GM12864 (cell line): ENCODE data around the gene ATR.

ENCODE experiments used
- DNase-seq: peaks from one replicate; pipeline ENCODE4 v3.0.0-alpha.2; 2011; ENCODE audit warnings: low read depth
- H3K4me3 ChIP-seq: 2 replicates; pipeline ENCODE4 v1.5.1; 2011; ENCODE audit warnings: mild to moderate bottlenecking, low read depth, low read length, control low read depth
- TF ChIP-seq, protein P1 (sequence below): IDR thresholded peaks from 2 replicates; pipeline ENCODE4 v1.5.1; 2011; ENCODE audit warnings: low read depth, mild to moderate bottlenecking, moderate library complexity, low read length, control low read depth, inconsistent platforms; ENCODE audit errors: missing control alignments

The ATR gene

GRCh38 chr3:142618917-142619461 is 40.5 kb upstream of the ATR start:
- TF ChIP-seq, protein P1, sequence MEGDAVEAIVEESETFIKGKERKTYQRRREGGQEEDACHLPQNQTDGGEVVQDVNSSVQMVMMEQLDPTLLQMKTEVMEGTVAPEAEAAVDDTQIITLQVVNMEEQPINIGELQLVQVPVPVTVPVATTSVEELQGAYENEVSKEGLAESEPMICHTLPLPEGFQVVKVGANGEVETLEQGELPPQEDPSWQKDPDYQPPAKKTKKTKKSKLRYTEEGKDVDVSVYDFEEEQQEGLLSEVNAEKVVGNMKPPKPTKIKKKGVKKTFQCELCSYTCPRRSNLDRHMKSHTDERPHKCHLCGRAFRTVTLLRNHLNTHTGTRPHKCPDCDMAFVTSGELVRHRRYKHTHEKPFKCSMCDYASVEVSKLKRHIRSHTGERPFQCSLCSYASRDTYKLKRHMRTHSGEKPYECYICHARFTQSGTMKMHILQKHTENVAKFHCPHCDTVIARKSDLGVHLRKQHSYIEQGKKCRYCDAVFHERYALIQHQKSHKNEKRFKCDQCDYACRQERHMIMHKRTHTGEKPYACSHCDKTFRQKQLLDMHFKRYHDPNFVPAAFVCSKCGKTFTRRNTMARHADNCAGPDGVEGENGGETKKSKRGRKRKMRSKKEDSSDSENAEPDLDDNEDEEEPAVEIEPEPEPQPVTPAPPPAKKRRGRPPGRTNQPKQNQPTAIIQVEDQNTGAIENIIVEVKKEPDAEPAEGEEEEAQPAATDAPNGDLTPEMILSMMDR: no peak
- no peak overlapping the region for H3K4me3 ChIP-seq
- no peak for DNase-seq

- no peak for DNase-seq
- TF ChIP-seq, protein P1: no peak
- H3K4me3 ChIP-seq: no peak overlapping the region
Measured at GRCh38 chr3:142615171-142615570, 36.6 kb upstream of the ATR start.

DNA sequence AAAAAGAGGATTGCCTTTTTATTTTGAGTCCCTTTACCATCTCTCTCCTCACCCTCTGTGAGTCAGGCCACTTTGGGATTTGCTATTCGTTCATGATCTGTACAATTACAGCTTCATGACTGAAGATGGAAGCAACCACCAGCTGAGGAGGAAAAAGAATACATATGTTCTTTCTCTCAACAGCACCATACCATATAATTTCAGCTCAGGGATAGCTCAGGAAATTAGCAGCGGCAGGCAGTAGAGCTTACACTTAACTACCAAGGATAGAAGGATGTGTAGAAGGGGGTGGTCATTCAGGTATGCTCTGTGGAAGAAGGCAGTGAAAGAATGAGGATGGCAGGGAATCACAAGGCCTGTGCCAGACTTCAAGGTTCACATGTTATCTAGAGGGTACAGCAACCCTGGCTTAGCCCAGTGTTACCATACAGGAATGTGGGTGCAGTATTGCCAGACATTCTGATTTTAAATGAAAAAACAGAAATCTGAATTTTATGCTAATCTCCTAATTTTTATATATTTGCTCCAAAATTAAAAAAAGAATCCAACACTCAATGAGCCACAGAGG is 35.6 kb upstream of the ATR start:
- no peak overlapping the region for H3K4me3 ChIP-seq
- no peak for DNase-seq
- TF ChIP-seq, protein P1: no peak

DNA sequence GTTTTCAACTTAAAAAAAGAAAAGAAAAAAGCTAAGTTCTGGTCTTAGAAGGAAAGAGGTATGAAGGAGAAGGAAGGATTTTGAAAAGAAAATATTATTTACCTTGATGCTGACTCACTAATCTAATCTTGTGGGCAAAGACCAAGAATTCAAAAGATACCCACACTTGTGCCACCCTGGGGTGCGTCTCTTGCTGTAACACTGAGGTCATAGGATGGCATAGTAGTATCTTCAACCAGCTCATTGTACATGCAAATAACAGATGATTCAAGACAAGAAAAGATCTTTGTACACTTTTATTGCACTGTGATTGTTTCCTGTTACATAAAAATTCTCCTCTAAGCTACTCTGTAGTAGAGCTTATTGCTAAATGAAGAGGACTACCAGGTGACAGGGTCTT is 35.0 kb upstream of the ATR start:
- H3K4me3 ChIP-seq: no peak overlapping the region
- DNase-seq: no peak
- TF ChIP-seq, protein P1: no peak

DNA sequence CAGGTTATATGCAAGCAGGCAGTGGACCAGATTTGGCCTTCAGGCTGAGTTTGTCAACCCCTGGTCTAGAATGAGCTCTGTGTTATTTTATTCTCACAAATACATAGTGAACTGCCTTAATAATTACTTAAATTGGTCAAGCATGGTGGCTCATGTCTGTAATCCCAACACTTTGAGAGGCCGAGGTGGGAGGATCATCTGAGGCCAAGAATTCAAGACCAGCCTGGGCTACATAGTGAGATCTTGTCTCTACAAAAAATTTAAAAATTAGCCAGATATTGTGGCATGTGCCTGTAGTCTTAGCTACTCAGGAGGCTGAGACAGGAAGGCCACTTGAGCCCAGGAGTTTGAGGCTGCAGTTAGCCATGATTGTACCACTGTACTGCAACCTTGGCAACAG is 32.7 kb upstream of the ATR start:
- no peak overlapping the region for H3K4me3 ChIP-seq
- DNase-seq: no peak
- TF ChIP-seq, protein P1: no peak

GRCh38 chr3:142609136-142609535 is 30.6 kb upstream of the ATR start:
- TF ChIP-seq, protein P1: no peak
- H3K4me3 ChIP-seq: no peak overlapping the region
- no peak for DNase-seq

DNA sequence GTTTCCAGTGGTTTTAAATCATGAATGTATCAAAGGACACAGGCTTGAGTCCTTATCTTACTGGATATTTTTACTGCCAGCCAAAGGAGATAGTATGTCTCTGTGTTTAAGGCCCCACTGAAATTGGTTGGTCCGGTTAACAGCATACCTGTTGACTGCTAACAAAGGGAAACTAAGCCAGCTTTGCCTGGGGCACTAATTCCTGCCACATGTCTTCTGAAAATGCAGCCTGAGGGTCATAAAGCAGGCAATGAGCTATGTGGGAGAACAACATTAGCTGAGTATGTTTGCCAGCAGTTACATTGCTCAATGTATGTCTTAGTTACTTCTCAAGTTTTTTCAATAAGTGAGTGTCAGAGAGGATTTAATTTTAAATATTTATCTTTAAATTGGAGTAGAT is 30.1 kb upstream of the ATR start:
- no peak for DNase-seq
- no peak overlapping the region for H3K4me3 ChIP-seq
- TF ChIP-seq, protein P1: no peak
